Measurements from ENCODE around the gene FRAT1.
A peak's percentile ranks its signal among the peaks of the same experiment; 100 is the strongest.
"Not testable (repeated sequence)": the region's sequence is repeated elsewhere in the genome, so short reads cannot be mapped to it uniquely, and the experiment has no call there.

Gene FRAT1, protein sequence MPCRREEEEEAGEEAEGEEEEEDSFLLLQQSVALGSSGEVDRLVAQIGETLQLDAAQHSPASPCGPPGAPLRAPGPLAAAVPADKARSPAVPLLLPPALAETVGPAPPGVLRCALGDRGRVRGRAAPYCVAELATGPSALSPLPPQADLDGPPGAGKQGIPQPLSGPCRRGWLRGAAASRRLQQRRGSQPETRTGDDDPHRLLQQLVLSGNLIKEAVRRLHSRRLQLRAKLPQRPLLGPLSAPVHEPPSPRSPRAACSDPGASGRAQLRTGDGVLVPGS

DNA sequence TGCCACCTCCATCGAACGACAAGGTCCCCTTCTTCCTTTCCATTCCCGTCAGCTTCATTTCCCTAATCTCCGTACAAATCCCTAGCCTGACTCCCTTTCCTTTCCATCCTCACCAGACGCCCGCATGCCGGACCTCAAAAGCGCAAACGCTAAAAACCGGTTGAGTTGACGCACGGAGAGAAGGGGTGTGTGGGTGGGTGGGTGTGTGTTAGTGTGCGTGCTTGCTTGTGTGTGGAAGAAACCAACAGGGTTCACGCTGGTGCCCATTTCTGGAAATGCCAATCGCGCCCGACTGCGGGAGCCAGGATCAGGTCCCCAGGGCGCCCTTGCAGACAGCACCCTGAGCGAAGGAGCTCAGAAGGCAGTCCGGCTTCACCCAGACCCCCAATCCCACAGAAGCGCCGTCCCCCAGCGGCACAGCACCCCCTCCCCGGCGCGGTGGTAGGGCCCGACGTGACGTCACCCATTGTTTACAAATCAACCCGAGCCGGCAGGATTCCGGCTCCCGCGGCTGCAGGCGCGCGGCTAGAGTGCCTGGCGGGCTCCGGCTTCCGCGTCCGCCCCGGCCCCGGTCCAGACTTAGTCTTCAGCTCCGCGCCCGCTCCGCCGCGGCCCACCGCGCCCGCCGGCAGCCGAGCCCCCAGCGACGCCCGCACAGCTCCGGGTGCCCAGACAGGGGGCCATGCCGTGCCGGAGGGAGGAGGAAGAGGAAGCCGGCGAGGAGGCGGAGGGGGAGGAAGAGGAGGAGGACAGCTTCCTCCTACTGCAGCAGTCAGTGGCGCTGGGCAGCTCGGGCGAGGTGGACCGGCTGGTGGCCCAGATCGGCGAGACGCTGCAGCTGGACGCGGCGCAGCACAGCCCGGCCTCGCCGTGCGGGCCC, at the start of gene FRAT1:
Gene FRAT1 (plus strand): TSS at position 500 of the 880 bp plus-strand sequence. CDS start 183 bp downstream, at position 683.
- peak; percentile 91 for DNase-seq (ENCODE audit: low read depth)

DNA sequence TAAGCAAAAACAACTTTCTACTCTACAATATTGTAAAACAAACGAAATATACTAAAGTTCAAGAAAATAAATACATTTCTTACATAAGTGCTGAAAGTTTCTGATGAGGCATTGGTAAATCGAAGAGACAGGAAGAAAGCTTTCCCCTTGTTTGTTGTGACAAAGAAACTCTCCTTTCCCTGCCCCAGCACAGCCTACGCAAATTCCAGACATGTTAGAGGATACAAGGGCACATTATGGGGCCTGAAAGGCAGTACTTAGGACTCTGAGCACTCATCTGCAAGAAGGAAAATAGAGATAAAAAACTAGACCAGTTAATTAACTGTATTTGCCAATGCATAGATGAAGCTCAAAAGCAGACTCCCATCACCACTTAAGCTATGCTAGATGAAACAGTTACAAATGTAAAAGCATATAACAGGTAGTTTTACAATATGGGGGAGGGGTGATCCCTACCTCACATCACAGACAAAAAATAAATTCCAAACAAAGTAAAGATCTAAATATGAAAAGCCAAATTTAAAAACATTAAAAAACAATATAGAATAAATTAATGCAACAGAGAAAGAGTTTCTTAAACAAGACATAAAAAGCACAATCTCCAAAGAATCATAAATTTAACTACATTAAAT, 48.4 kb upstream of the FRAT1 start:
- no peak for DNase-seq (ENCODE audit: low read depth)

DNA sequence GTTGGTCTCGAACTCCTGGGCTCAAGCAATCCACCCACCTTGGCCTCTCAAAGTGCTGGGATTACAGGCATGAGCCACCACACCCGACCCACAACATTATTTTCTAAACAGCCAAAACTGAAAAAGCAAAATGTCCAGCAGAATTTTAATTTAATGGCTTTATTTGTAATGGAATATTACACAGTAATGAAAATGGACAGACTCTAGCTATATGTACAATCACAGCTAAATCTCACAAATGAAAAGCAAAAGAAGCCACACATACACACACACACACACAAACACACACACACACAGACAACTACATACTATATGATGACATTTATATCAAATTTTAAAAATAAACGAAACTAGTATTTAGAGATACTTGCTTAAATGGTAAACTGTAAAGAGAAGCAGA, 45.4 kb upstream of the FRAT1 start:
- no peak for DNase-seq (ENCODE audit: low read depth)

DNA sequence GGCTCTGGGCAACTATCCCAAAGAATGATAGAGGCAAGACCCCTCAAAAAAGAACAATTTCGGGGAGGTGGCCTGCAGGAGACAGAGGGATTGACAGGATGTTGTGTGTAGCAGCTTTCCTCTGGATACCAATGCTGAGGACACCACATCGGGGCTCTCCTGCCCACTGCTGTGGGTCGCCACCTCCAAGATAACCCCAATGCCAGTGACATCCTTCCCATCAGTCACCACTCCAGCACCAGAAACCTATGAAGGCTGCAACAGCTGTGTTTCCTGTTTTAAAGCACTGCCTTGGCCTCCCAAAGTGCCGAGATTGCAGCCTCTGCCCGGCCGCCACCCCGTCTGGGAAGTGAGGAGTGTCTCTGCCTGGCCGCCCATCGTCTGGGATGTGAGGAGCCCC, 44.2 kb upstream of the FRAT1 start:
- no peak for DNase-seq (ENCODE audit: low read depth)

DNA sequence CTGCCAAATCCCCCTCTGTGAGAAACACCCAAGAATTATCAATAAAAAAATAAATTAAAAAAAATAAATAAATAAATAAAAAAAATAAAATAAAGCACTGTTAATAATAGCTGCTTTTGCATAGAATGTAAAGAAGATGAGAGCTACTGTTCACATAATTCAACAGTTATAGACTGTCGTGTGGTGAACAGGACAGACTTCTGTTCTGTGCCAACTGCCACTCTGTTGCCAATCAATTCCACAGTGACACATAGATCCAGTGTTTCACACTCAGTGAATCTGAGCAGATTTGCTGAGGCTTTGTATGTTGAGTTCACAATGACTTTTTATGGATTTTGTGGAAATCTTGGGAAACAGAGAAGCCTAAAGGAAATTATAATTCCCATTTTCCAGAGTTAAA, 41.5 kb upstream of the FRAT1 start:
- no peak for DNase-seq (ENCODE audit: low read depth)

DNA sequence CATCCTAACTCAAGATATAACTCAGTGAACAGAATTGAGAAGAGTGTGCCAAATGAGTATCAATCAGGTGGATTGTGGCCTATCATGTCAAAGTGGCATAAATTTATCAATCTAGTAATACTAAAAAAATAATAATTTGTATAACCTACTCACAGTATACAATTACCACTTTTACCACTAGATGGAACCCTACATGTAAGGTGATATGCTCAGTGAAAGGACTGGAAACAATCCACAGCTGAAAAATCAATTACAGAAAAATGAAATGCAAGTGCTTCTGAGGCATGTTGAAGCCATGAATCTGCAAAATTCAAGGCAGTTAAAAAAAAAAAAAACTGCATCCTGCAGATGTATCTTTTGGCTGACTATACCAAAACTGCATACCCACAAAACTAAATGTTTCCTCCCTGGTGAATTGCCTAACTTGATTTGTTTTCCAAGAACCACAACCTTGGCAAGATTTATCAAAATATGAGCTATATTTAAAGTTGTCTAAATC, 40.5 kb upstream of the FRAT1 start:
- DNase-seq (ENCODE audit: low read depth): peak; percentile 98

DNA sequence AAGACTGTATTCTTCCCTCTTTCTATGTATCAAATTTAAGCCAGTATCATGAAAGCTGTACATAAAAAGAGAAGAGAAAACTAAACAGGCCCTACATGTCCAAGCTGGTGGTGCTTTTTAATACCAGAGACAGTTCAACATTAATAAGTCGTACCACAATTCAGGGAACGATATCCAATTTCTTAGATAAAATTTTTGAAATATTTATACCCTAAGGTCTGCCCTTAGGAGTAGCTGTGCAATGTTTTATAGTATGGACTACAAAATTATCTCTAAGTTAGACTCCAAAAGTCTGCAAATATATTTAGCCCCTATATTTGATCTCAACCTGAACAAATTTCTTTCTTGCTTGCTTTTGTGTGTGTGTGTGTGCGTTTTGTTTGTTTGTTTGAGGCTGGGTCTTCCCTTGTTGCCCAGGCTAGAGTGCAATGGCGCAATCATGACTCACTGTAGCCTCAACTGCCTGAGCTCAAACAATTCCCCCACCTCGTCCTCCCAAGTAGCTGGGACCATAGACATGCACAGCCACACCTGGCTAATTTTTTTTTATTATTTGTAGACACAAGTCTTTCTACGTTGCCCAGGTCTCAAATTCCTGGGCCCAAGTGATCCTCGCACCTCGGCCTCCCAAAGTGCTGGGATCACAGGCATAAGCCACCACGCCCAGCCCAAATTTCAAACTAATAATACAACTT, 39.8 kb upstream of the FRAT1 start:
- peak; percentile 71 for DNase-seq (ENCODE audit: low read depth)

DNA sequence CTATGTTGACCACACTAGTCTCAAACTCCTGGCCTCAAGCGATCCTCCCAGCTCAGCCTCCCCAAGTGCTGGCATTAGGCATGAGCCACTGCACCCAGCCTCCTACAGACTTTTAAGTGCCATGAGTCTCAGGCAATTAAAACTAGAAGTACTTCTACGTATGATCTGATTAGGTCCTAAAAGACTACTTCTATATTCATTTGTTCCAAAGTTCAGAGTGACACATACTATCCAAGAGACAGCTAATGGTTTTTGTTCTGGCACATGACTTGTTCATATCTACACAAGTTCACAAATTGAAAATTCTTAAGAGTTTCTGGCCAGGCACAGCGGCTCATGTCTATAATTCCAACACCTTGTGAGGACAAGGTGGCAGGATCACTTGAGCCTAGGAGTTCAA, 38.3 kb upstream of the FRAT1 start:
- DNase-seq (ENCODE audit: low read depth): no peak

DNA sequence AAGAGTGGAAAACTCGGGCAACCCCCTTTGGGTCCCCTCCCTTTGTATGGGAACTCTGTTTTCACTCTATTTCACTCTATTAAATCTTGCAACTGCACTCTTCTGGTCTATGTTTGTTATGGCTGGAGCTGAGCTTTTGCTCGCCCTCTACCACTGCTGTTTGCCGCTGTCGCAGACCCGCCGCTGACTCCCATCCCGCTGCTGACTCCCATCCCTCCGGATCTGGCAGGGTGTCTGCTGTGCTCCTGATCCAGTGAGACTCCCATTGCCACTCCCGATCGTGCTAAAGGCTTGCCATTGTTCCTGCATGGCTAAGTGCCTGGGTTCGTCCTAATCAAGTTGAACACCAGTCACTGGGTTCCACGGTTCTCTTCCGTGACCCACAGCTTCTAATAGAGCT, 29.0 kb upstream of the FRAT1 start:
- not testable (repeated sequence) for DNase-seq (ENCODE audit: low read depth)

DNA sequence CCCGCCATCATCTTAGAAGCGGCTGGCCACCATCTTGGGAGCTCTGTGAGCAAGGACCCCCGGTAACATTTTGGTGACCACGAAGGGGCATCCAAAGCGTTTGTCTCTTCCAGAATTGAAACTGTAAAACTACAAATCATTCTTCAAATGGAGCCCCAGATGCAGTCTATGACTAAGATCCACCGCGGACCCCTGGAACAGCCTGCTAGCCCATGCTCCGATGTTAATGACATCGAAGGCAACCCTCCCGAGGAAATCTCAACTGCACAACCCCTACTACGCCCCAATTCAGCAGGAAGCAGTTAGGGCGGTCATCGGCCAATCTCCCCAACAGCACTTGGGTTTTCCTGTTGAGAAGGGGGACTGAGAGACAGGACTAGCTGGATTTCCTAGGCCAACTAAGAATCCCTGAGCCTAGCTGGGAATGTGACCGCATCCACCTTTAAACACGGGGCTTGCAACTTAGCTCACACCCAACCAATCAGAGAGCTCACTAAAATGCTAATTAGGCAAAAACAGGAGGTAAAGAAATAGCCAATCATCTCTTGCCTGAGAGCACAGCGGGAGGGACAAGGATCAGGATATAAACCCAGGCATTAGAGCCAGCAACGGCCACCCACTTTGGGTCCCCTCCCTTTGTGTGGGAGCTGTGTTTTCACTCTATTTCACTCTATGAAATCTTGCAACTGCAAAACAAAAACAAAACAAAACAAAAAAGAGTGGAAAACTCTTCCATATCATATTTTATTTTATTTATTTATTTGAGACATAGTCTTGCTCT, 28.3 kb upstream of the FRAT1 start:
- DNase-seq (ENCODE audit: low read depth): not testable (repeated sequence)

DNA sequence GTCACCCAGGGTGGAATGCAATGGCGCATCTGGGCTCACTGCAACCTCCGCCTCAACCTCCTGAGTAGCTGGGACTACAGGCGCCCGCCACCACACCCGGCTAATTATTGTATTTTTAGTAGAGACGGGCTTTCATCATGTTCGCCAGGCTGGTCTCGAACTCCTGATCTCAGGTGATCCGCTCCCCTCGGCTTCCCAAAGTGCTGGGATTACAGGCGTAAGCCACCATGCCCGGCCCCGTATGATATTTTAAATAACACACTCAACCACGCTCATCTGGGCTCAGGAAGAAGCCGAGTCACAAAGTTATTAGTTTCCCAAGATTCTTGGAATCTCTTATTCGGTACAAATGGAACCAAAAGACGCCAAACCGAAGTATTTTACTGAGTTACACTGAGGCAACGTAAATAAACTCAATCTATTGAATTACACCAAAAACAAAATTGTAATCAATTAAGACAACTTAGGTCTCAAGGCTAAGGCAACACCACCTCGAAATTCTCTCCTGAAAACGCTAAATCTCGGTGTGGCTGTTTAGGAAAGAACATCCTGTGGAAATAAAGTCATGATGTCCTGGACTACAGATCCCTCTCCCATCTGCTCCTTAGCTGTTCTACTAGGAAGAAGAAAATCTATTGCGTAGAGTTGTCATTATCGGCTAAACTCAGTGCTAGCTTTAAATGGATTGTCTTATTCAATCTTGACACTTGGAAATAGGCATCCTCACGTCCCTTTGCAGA, 27.5 kb upstream of the FRAT1 start:
- DNase-seq (ENCODE audit: low read depth): no peak

DNA sequence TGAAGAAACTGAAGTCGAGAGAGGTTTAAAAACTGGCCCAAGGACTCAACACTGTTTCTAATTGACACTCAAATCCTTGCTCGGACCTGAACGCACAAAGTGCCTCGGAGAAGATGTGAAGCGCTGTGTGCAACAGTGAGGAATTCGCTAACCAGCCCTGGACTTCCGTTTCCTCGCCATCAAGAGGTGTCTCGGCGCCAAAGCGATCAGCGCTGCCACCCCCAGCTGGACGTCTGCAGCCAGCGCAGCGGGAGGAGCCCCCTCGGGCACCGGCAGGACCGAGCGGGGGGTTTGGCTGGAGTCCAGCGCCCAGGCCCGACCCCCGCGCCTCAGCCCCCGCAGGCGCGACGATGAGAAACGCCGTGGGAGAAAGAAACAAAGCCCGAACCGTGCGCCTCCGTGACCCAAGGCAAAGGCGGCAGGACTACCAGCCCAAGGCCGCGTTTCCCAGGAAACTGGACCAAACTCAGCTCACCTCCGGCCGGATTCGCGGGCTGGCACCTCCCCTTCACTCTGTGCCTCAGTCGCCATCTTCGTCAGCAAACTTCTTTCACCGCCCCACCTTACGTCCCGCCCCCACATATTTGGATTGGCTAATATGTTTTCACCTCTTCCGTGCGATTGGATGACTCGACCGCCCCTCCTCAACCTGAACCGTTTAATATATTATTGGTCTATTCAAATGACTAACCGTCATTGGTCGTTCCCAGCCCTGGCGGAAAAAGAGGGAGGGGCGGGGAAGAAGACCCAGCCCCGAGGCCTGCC, 26.8 kb upstream of the FRAT1 start, which contains the start of gene ARHGAP19:
Gene ARHGAP19 (minus strand): TSS at position 541 of the 765 bp plus-strand sequence. CDS start 10 bp downstream, at position 531.
- peak; percentile 98 for DNase-seq (ENCODE audit: low read depth)

DNA sequence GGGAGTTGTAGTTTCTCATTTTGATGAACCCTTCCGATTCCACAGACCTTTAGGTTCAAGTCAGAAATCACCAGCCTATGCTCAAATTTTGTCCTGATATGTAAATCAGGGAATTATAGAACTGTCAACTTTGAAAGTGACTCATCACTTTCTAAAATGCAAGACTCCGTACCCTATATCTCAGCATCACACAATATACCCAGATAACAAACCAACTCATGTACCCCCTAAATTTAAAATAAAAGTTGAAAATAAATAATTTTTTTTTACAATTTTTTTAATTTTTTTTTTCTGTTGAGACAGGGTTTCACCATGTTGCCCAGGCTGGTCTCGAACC, 26.2 kb upstream of the FRAT1 start:
- DNase-seq (ENCODE audit: low read depth): no peak

DNA sequence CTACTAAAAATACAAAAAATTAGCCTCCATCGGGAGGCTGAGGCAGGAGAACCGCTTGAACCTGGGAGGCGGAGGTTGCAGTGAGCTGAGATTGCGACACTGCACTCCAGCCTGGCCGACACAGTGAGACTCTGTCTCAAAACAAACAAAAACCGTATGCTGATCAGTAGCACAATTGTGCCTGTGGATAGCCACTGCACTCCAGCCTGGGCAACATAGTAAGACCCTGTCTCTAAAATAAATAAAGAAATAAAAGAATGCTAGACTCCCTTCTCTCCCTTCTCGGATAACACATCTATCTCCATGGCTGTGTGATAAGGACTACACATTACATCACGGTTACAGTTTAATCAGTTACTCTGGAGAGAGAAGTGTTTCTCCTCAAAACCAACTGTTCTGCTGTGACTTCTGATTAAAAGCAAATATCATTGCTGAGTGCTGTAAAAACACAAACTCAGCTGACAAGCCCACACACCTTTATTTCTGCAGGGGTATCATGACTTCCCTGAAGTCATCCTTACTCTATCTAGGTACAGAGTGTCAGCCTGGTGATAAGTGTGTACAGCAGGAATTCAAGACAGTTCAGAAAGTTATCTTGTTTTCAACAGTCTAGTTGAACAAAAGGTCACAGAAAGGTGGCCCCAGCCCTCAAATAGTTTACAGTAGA, 21.4 kb upstream of the FRAT1 start:
- DNase-seq (ENCODE audit: low read depth): no peak

DNA sequence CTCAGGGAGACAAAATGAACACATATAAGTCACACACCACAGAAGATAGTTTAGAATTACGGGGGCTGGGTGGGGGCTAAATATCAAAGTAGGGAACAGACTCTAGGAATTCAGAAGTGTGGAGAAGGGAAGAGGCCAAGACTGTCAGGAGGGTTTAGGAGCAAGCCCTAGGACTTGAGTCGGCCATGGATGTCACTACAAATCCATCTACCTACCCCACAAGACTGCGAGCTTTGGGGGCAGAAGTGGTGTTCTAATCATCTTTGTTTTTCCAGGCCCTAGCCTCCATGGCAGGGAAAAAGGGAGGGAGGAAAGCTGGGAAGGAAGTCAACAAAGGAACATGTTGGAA, 20.9 kb upstream of the FRAT1 start:
- no peak for DNase-seq (ENCODE audit: low read depth)

DNA sequence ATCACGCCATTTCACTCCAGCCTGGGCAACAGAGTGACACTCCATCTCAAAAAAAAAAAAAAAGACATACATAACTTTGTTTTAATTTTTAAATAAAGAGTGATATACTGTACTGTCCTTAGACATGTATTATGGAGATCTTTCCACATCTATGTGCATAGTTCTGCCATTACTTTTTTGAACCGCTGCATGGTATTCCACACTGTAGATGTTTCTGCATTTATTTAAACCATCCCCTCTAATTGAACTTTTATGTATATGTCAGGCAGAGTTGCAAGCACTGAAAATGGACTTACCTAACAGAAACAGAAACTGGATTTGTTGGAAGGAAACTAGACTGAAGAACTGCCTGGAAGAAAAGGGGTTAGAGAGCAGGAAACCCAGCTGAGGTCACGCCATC, 18.1 kb upstream of the FRAT1 start:
- DNase-seq (ENCODE audit: low read depth): no peak

DNA sequence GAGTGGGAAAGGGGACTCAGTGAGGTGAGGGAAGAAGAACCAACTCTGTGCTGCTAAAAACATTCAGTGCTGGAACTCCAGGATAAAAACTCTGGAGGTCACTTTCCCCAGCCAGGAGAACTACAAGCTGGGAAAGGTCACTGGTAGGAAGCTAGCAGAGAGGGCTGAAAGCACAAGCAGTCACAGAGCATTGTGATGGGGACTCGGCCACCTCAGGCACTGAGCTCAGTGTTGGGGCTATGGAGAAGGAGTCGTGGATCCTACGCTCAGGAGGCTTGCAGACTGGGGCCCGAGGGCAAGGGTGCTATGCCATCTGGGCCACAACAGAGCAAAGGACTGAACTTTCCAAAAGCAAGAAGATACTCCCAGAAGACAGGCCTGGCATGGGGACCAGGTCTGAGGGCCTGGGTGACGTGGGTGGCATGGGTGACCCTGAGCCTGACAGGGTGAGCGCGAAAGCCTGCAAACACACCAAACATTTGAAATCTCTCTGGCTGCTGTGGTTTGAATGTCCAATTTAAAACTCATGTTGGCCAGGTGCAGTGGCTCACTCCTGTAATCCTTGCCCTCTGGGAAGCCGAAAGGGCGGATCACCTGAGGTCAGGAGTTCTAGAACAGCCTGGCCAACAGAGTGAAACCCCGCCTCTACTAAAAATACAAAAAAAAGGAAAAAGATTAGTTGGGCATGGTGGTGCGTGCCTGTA, 16.8 kb upstream of the FRAT1 start:
- no peak for DNase-seq (ENCODE audit: low read depth)

DNA sequence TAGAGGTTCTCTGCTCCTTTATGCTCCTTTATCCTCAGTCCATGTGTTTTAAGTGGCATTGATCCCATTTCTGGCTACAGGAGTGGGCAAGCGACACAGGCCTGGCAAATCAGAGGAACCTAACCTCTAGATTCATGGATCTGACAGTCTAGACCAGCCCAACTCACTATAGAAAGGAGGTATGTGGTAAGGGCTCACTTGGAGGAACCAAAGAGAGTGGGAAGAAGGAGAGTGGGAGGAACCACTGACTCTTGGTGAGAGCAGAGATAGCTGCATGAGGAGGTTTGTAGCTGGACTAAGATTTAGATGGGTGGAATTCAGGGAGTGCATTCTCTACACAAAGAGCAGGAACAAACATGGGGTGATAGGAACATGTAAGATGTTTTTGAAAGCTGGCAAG, 11.6 kb upstream of the FRAT1 start:
- no peak for DNase-seq (ENCODE audit: low read depth)
